DMS114 treated with DMSO at 0.1 percent for 48 hours (cell line): ENCODE results near the gene GSK3B.
"Not testable (repeated sequence)": the region's sequence is repeated elsewhere in the genome, so short reads cannot be mapped to it uniquely, and the experiment has no call there.

Source experiments
- DNase-seq: peaks from one replicate; lab custom pipeline; 2025; ENCODE audit not compliant: unreplicated experiment; lab: John Stamatoyannopoulos, UW

Gene GSK3B

DNA sequence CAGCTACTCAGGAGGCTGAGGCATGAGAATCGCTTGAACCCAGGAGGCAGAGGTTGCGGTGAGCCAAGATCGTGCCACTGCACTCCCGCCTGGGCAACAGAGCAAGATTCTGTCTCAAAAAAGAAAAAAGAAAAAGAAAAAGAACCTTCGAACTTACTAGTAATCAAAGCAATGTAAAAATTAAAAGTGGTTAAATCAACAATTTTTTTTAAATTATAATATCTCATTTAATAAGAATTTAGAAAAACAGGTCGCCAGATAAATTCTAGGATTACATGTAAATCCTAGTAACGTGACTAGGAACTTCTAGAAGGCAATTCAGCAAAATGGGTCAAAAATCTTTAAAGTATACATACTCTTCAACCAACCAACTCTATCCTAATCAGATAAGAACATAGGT is 37.2 kb downstream of the GSK3B start:
- no peak for DNase-seq

DNA sequence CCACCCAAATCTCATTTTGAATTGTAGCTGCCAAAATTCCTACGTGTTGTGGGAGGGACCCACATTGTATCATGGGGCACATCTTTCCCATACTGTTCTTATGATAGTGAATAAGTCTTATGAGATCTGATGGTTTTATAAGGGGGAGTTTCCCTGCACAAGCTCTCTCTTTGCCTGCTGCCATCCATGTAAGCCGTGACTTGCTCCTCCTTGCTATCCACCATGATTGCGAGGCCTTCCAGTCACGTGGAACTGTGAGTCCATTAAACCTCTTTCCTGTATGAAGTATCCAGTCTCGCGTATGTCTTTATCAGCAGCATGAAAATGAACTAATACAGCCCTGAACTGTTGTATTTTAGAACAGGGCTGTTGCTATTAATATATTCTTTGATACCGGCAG is 40.6 kb downstream of the GSK3B start:
- DNase-seq, result not testable (repeated sequence)

DNA sequence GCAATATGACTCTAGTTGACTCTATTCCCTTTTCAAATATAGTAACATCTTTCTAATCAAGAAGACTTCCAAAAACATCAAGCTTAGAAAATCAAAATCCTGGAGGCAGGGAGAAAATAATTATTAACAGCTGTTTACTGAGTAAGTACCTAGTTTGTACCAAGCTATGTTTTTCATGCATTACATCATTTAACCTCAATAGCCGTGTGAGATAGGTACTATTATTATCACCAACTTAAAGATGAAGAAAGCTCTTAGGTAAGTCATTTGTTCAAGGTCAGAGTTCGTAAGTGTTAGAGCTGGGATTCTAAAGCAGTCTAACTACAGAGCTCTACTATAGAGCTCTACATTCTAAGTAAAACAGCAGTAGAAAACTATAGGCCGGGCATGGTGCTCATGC is 41.6 kb downstream of the GSK3B start:
- no peak for DNase-seq

DNA sequence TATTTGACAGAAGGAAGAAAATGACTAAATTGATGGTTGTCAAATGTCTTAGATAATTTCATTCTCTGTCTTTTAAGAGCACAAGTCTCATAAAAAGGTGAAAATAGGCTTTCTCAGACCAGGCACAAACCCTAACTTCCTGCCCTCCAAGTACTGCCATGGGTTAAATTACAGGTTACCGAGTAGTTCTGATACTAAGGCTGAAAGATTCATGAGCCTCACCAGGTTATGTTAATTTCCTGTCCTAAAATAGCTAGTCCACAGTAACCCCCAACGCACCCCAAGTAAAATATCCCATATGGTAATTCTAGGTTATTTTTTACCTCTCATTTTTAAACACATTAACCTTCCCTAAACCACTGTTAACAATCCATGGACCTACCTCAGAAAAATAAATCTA is 42.0 kb downstream of the GSK3B start:
- DNase-seq, result no peak

DNA sequence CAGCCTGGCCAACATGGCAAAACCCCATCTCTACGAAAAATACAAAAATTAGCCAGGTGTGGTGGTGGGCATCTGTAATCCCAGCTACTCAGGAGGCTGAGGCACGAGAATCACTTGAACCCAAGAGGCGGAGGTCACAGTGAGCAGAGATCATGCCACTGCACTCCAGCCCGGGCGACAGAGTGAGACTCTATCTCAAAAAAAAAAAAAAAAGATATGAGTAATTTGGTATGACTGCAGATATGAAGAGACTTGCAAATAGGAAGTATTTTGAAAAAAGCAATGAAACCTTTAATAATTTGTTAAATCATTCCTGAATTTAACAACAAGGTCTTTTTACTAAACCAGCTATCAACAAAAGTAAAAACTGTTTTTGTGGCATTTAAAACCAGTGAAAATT is 42.7 kb downstream of the GSK3B start:
- not testable (repeated sequence) for DNase-seq

DNA sequence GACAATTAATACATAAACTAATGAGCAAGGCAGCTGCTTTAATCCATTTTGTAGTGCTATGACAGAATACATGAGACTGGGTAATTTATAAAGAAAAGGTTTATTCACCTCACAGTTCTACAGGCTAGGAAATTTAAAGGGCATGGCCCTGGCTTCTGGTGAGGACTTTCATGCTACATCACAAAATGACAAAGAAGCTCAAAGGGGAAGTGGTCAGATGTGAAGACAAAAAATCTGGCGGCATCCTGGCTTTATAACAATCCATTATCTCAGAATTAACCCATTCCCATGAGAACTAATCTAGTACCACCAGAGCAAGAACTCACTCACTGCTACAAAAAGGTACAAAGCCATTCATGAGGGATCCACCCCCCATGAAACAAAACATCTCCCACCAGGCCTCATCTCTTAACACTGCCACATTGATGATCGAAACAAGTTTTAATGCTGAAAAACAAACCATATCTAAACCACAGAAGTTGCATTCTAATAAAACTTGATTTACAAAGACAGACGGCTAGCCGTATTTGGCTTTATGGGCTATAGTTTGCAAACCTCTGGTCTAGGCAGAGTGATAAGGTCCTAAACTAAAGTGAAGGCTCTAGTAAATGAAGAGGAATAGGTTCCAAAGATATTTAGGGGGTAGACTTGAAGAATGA is 44.2 kb downstream of the GSK3B start:
- DNase-seq, result no peak

DNA sequence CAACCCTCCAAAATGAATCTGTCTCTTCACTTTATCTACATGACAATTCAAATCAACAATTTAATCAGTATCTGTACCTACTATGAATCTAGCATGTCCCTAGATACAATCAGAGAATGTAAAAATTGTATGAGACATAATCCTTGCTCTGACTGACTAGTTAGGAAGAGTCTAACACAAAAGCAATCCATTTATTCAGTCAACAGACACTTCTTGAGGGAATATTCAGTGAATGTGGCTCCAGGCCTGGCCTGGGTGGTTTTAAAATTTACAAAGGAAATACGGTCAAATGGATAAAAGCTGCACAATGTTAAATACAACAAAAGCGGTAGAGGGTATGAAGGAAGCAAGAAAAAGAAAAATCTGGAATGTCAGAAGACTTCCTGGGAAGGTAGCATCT is 45.2 kb downstream of the GSK3B start:
- DNase-seq, result no peak

DNA sequence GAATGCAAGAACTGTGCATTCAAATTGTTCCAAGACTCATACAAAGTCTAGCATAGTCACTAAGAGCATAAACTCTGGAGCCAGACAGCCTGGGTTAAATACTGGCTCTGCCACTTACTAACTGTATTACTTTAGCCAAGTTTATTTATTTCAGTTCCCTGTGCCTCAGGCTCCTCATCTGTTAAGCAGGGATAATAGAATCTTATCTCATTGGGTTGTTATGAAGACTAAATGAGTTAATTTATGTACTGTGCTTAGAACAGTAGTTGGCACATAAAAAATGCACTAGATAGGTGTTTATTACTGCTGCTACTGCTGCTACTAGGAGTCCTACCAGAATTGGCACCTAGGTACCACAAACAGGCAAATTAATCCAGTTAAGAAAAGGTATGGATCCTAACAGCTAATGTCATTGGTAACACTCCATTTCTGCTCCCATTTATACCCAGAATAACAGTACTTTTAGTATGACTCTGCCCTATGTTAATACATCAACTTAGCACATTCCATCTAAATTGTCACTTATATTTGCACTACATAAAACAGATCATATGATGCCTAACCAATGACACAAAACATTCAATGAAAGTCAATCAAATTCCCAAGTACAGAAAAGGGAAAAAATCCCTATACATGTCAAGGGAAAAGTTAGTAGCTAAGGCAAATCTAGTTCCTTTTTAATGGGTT is 45.7 kb downstream of the GSK3B start:
- no peak for DNase-seq

DNA sequence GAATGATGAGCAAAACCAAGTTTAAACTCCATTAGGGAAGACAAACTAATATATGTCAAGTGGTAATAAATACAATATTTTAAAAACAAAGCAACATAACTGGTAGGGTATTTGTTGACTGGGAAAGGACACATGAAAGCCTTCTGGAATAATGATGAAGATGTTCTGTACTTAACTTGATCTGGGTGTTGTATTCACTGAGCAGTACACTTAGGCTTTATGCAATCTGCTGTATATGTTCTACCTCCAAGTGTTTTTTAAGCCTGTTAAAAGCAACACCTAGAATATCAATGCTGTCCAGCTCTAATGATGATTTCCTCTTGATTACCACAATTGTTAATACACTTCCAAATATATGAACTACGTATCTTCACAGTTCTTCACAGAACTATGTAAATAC is 46.6 kb downstream of the GSK3B start:
- DNase-seq, result no peak

DNA sequence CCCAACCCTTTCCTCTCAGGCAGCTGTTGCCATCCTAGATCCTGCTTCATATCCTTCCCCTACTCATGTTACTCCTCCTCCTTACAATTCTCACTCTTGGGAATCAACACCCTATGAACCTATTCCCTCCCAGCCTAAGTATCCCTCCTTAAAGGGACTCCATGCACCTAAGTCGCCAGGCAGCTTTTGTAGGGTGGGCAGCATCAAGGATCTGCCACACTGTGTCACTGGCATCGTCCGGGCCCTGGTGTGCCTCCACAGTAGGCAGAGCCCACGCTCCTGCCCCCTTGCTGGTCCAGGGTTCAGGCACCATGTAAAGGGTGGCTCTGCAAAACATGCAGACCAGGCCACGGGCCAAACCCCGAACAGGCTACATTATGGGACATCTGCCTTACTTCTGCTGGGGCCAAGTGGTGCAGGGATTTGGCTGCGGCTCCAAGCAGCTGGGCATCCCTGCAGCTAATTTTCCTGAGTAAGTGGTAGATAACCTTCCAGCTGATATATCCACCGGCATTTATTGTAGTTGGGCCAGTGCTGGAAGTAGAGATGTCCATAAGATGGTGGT is 53.4 kb downstream of the GSK3B start:
- DNase-seq, result no peak

DNA sequence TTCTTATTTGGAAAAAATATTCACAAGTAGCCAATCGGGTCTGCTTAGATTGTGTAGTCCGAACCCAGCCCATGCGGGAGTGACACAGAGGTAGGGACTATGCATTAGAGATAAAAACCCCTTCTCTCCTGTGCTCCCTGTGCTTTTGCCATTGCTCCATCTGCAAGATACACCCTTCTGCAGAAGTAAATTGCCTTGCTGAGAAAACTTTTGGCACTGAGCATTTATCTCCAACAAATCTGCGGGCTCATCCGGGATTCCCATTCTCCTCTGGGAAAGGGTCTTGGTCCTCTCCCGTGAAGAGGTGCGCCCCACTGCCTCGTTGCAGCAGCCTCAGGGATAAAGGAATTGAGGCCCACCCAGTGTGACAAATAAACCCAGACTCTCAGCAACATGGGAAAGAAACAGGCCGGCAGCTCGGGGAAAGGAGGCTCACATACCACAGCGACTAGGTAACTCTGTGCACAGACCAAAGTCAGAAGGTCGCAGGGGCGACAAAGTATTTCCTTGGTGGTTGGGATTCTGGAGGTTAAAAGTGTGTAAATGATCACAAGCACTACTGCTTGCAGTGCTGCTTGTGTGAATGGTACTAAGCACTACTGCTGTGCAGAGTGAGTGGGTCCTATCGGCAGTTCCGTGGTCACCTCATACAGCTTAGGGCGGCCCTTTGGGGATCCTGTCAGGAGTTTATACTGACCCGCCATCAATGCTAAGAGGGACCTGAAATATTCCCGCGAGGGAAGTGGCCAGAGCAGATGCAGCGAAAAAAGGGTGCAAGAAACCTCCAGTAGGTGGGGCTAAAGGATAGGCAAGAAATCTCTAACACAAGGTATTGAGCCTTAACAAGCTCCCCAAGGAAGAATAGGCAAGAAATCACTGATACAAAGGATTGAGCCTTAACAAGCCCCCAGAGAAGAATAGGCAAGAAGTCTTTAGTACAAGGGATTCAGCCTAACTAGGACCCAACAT is 54.3 kb downstream of the GSK3B start:
- no peak for DNase-seq

DNA sequence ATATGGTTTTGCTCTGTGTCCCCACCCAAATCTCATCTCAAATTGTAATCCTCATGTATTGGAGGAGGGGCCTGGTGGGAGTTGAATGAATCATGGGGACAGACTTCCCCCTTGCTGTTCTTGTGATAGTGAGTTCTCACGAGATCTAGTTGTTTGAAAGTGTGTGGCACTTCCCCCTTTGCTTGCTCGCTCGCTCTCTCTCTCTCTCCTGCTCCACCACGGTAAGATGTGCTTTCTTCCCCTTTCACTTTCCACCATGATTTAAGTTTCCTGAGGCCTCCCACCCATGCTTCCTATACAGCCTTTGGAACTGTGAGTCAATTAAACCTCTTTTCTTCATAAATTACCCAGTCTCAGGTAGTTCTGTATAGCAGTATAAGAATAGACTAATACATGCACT is 60.7 kb downstream of the GSK3B start:
- no peak for DNase-seq

DNA sequence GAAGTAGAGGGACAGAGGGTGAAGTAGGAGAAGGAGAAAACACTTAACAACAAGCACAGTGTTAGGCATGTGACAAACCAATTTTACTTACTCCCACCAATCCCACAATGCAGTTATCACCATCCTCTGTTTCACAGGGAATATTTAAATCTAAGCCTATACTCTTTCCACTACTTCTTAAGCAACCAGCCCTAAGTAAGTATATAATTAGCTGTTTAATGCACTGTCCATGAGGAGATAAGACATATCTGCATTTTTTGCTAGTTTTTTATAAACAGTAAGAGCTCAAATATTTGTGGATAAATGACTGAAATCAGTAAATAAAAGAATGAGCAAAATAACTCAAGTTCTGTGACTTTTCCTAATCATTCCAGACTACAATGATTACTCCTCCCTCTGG is 62.7 kb downstream of the GSK3B start:
- no peak for DNase-seq

DNA sequence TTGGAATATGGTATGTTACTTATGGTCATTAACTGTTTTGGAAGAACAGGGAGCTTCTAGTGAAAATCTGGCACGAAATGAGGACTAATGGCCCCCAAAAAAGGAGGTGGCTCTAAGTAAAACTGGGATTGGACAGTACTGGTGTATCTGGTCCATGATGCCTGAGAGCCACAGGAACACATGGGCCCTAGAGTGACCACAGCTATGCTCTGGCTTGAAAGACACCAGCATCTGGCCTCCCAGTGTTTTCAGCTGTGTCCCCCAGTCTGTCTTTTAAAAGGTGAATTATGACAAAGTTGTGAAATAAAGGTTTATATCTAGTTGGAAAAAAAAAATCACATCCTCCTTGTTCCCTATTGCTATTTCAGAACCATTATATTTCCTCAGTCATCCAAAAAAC is 64.5 kb downstream of the GSK3B start:
- no peak for DNase-seq

DNA sequence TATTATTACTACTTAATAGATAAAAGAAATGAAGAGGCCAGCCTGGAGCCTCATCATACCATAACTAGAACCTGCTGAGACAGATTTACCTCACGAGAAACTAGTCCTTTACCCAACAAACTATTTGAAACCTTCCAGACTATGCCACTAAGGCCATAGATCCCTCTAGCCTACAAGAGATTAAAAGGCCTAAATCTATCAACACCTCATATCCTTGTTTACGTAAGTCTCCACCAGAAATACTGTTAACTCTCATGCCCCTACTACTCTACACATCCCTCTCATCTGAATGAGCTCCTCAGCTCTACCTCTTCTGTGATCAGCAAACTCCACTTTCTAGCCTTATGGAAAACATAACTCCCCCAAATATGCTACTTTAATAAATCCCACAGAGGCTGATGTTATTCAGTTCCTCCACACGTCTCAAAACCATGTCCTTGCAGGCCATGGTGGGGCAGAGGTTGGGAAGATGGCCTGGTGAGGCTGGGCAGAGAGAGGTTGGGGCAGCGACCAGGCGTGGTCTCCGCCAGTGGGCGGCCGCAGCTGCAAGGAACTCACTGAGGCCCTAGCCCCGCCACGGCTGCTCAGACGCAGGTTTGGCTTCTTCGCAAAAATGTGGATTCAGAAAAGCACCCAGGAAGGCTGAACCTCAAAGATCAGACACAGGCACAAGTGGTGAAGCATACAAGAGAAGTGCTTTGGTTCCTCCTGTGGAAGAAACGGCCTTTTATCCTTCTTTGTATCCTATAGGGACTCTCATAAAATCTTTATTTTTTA is 65.8 kb downstream of the GSK3B start:
- DNase-seq, result no peak

DNA sequence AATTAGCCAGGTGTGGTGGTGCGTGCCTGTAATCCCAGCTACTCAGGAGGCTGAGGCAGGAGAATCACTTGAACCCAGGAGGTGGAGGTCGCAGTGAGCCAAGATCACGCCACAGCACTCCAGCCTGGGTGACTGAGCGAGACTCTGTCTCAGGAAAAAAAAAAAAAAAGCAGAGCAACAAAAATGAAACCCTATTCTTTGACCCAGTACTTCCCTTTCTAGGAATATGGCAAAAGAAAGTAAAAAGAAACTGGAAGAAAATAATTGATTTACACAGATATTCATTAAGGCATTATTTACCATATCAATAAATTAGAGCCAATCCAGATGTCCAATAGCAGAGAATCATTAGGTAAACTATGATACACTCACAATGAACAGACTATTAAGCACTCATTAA is 67.0 kb downstream of the GSK3B start:
- DNase-seq, result no peak

DNA sequence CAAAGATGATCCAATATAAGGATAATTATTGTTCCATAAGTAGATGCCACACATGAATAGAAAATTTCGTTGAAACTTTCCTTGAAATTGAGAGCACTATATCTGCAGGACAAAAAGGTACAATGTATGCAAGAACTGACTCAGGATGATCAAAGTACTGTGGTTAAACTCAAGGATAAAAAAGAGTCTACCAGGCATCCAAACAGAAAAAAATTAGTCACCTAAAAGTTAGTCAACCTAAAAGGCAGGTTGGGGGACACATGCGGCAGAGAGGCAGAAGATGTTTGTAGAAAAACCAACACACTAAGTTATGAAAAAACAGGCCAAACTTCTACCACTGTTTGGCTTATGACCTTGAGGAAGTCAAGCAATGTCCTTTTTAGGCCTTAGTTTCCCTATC is 68.7 kb downstream of the GSK3B start:
- no peak for DNase-seq

DNA sequence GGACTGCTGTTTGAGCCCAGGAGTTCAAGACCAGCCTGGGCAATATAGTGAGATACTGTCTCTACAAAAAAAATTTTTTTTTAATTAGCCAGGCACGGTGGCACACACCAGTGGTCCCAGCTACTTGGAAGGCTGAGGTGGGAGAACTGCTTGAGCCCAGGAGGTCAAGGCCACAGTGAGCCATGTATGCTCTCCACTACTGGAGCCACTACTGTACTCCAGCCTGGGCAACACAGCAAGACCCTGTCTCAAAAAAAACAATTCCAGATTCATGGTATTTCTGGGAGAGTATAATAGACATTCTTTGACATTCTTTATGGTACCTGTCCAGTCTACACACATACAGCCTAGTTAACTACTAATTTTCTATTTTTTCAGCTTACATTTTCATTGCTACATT is 70.1 kb downstream of the GSK3B start:
- DNase-seq, result no peak

DNA sequence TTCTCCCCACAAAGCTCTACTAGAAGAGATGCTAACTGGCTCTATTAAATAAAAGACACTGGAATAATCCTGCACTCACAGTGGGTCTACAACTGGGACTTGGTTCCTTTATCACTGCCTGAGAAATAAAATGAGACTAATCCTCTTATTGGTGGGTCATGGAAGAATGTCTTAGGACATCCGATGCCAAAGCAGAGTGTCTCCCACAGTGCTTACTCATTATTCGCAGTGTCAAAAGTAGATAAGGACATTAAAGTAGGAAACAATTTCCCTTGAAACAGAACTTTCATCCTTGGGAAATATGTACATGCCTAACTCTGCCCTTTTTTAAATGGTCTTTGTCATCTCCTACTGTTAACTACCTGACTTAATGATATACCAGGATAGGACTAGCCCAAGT is 71.5 kb downstream of the GSK3B start:
- no peak for DNase-seq

DNA sequence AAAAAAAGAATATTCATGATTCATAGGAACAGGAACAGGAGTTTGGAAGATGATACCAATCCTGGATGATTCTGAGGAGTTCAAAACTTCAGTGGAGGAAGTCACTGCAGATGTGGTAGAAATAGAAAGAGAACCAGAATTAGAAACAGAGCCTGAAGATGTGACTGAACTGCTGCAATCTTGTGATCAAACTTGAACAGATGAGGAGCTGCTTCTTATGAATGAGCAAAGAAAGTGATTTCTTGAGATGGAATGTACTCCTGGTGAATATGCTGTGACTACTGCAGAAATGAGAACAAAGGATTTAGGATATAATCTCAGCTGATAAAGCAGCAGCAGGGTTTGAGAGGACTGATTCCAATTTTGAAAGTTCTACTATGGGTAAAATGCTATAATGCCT is 72.7 kb downstream of the GSK3B start:
- DNase-seq, result no peak

DNA sequence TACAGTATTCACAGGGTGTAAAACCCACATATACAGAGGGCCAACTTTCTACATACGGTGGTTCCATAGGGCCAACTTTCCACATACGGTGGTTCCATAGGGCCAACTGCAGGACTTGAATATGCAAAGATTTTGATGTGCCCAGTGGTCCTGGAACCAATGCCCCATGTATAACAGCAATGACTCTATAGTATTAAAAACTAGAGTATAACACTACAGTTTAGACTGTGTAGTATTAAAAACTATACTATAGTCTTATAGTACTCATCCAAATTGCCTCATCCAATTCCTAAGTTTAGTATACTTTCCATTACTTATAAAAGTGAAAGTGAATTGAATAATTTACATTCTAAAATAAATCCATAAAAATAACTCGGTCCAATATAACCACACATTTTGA is 75.9 kb downstream of the GSK3B start:
- DNase-seq, result no peak
